Measurements from ENCODE around the gene PXDN. TPM values are rescaled to one million over a fixed set of nuclear protein-coding genes. Genes with fewer than 3 reads are reported as not detected.
"Not testable (repeated sequence)": the region's sequence is repeated elsewhere in the genome, so short reads cannot be mapped to it uniquely, and the experiment has no call there.

Gene PXDN
- total and polyA plus RNA-seq, 5 donors from 2014 or later = 0.79 TPM; not detected in 4

DNA sequence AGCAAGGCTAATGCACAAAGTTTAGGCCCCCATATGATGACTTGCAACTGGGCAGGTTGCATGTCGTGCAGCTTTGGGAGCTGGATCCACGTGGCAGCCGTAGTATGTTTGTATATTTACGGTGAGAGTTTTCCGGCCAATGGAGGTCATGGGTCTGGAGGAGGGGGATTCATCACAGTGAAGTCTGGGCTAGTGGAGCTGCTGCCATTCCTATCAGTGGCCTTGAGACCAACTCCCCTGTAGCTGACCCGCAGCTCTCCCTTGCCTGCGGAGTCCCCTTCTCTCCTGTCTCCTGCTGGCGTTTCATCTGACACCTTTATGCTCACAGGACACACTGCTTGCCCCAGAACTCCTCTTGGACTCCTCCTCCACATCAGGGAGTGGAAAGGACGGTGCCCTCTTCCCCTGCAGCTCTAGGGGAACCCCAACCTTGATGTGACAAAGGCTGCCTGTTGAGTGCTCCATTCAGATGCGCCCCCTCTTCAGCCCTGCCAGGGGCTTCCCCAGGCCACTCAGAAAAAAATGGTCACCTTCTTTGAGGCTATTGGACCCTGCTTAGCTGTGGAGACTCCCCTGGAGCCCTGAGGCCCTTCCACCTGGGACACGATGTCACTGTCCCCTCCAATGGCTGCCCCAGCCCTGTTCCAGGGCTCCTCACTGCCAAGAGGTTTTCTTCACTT, 121.7 kb downstream of the PXDN start:
- no peak for DNase-seq
- Histone ChIP-seq H3K36me3 (ENCODE audit: control insufficient read depth, insufficient read depth, low read length) (no peaks in the 10 kb centered on the region), H3K4me3 (ENCODE audit: low read depth, low read length) (no peak overlapping the region), H3K4me1 (ENCODE audit: control insufficient read depth, insufficient read depth, low read length, poor library complexity, severe bottlenecking) (no peaks in the 10 kb centered on the region), H3K9me3 (ENCODE audit: control insufficient read depth in 2 of 2, low read length in 2 of 2) (no peaks in the 10 kb centered on the region), H3K27me3 (ENCODE audit: control insufficient read depth, insufficient read depth, low read length) (no peaks in the 10 kb centered on the region), H3K27ac (ENCODE audit: insufficient read depth, low read length, poor library complexity, severe bottlenecking) (no peak overlapping the region)
- no peak for ATAC-seq (ENCODE audit: low read depth in 2 of 2)
- no peaks in the 10 kb centered on the region for H3K27me3 Mint-ChIP-seq
- H3K36me3 Mint-ChIP-seq = no peaks in the 10 kb centered on the region
- no peak overlapping the region for H3K27ac Mint-ChIP-seq
- H3K9me3 Mint-ChIP-seq = peaks cover 0 to 2% (median 0%) of the 10 kb centered on the region in 7 donors
- H3K4me1 Mint-ChIP-seq = no peaks in the 10 kb centered on the region
- no peak overlapping the region for H3K4me3 Mint-ChIP-seq

DNA sequence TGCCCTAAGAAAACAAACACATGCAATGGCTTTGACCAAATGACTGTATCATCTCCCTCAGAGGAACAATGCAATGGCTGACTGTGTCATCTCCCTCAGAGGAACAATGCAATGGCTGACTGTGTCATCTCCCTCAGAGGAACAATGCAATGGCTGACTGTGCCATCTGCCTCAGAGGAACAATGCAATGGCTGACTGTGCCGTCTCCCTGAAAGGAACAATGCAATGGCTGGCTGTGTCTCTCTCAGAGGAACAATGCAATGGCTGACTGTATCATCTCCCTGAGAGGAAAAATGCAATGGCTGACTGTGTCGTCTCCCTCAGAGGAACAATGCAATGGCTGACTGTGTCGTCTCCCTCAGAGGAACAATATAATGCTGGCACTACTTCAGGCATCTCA, 122.3 kb downstream of the PXDN start:
- H3K4me3 Mint-ChIP-seq; H3K27ac ChIP-seq (ENCODE audit: insufficient read depth, low read length, poor library complexity, severe bottlenecking); H3K4me1 ChIP-seq (ENCODE audit: control insufficient read depth, insufficient read depth, low read length, poor library complexity, severe bottlenecking); H3K9me3 Mint-ChIP-seq; H3K27me3 Mint-ChIP-seq; DNase-seq; H3K9me3 ChIP-seq (ENCODE audit: control insufficient read depth in 2 of 2, low read length in 2 of 2); H3K27ac Mint-ChIP-seq; ATAC-seq (ENCODE audit: low read depth in 2 of 2); H3K27me3 ChIP-seq (ENCODE audit: control insufficient read depth, insufficient read depth, low read length); H3K4me3 ChIP-seq (ENCODE audit: low read depth, low read length); H3K4me1 Mint-ChIP-seq; H3K36me3 ChIP-seq (ENCODE audit: control insufficient read depth, insufficient read depth, low read length); H3K36me3 Mint-ChIP-seq: not testable (repeated sequence)

DNA sequence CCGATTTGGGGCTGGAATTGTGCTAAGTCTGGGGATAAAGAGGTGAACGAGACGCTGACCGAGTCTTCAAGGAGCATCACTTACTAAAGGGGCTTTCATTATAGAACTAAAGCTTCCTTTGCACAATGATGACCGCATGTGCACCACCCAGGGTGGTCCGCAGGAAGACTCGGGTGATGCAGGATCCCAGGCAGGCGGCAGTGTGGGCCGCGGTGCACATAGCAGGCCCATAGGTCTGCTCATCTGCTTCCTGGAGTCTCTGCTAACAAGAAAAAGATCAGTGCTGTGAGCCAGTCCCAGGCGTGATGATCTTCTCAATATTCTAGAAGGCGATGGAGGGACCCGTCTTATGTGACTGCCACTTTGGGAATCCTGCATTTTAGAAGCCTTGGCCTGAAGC, 122.8 kb downstream of the PXDN start:
- Histone ChIP-seq H3K36me3 (ENCODE audit: control insufficient read depth, insufficient read depth, low read length) (no peaks in the 10 kb centered on the region), H3K27me3 (ENCODE audit: control insufficient read depth, insufficient read depth, low read length) (no peaks in the 10 kb centered on the region), H3K4me3 (ENCODE audit: low read depth, low read length) (no peak overlapping the region), H3K9me3 (ENCODE audit: control insufficient read depth in 2 of 2, low read length in 2 of 2) (no peaks in the 10 kb centered on the region), H3K4me1 (ENCODE audit: control insufficient read depth, insufficient read depth, low read length, poor library complexity, severe bottlenecking) (no peaks in the 10 kb centered on the region), H3K27ac (ENCODE audit: insufficient read depth, low read length, poor library complexity, severe bottlenecking) (no peak overlapping the region)
- DNase-seq (no peak), ATAC-seq (ENCODE audit: low read depth in 2 of 2) (no peak)
- H3K4me3 Mint-ChIP-seq = no peak overlapping the region
- H3K4me1 Mint-ChIP-seq = no peaks in the 10 kb centered on the region
- H3K27ac Mint-ChIP-seq = no peak overlapping the region
- peaks cover 0 to 2% (median 0%) of the 10 kb centered on the region in 7 donors for H3K9me3 Mint-ChIP-seq
- H3K36me3 Mint-ChIP-seq = no peaks in the 10 kb centered on the region
- no peaks in the 10 kb centered on the region for H3K27me3 Mint-ChIP-seq

DNA sequence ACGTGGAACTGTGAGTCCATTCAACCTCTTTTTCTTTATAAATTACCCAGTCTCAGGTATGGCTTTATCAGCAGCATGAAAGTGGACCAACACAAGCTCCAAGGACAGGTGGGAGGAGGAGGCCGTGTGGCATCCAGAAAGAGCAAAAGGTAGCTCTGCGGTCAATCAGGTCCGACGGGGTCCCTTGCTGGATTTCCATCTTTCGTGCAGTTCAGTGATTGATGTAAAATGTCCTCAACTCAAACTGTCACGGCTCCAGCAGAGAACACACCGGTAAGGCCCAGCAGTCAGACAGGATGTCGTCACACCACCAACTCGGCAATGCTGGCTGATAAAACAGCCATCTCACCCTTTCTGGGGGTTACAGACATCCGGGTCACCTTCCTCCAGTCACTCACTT, 123.3 kb downstream of the PXDN start:
- no peak overlapping the region for H3K27ac Mint-ChIP-seq
- Histone ChIP-seq H3K27me3 (ENCODE audit: control insufficient read depth, insufficient read depth, low read length) (no peaks in the 10 kb centered on the region), H3K9me3 (ENCODE audit: control insufficient read depth in 2 of 2, low read length in 2 of 2) (no peaks in the 10 kb centered on the region), H3K4me3 (ENCODE audit: low read depth, low read length) (no peak overlapping the region), H3K36me3 (ENCODE audit: control insufficient read depth, insufficient read depth, low read length) (no peaks in the 10 kb centered on the region), H3K4me1 (ENCODE audit: control insufficient read depth, insufficient read depth, low read length, poor library complexity, severe bottlenecking) (no peaks in the 10 kb centered on the region), H3K27ac (ENCODE audit: insufficient read depth, low read length, poor library complexity, severe bottlenecking) (no peak overlapping the region)
- H3K4me1 Mint-ChIP-seq = no peaks in the 10 kb centered on the region
- ATAC-seq (ENCODE audit: low read depth in 2 of 2) (no peak), DNase-seq (no peak)
- H3K36me3 Mint-ChIP-seq = no peaks in the 10 kb centered on the region
- no peaks in the 10 kb centered on the region for H3K27me3 Mint-ChIP-seq
- peaks cover 0 to 2% (median 0%) of the 10 kb centered on the region in 7 donors for H3K9me3 Mint-ChIP-seq
- H3K4me3 Mint-ChIP-seq = peak overlapping the region in 1 of 4 donors; percentile 4

DNA sequence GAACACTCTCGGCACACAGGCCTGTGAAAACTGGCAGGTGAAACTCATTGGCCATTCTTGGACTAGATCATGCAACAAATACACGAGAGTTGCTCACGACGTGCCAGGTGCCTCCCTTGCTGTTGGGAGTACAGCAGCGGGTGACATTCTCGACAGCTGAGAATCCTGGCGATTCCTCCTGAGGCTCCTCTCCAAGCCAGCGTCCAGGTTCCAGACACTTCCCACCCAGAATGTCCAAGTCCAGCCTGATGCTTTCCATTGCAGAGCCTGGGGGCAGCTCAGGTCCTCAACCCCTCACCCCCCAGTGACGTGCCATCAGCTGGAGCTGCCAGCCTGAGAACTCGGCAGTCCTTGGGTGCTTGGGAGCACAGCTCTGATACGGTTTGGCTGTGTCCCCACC, 124.2 kb downstream of the PXDN start:
- H3K4me1 Mint-ChIP-seq = no peaks in the 10 kb centered on the region
- H3K36me3 Mint-ChIP-seq = no peaks in the 10 kb centered on the region
- H3K9me3 Mint-ChIP-seq = peaks cover 0 to 2% (median 0%) of the 10 kb centered on the region in 7 donors

DNA sequence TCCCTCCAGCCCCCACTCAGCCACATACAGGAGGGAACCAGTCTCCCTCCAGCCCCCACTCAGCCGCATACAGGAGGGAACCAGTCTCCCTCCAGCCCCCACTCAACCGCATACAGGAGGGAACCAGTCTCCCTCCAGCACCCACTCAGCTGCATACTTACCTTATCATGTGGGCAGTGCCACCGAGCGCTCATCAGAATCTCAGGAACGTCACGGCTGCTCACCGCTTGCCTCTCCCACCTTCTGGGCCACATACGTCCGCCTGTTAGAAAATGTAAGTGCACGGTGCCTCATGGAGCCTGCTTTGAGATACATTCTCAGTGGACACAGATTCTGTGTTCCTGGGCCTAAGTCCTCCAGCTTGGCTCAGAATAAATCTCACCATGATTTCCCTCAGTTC, 124.8 kb downstream of the PXDN start:
- H3K27me3 ChIP-seq (ENCODE audit: control insufficient read depth, insufficient read depth, low read length) = no peaks in the 10 kb centered on the region
- H3K4me1 ChIP-seq (ENCODE audit: control insufficient read depth, insufficient read depth, low read length, poor library complexity, severe bottlenecking) = no peaks in the 10 kb centered on the region
- H3K4me3 ChIP-seq (ENCODE audit: low read depth, low read length) = no peak overlapping the region
- H3K27ac ChIP-seq (ENCODE audit: insufficient read depth, low read length, poor library complexity, severe bottlenecking) = no peak overlapping the region
- no peaks in the 10 kb centered on the region for H3K4me1 Mint-ChIP-seq
- no peak overlapping the region for H3K27ac Mint-ChIP-seq
- no peak for ATAC-seq (ENCODE audit: low read depth in 2 of 2)
- H3K4me3 Mint-ChIP-seq = no peak overlapping the region
- no peaks in the 10 kb centered on the region for H3K27me3 Mint-ChIP-seq
- H3K9me3 Mint-ChIP-seq = peaks cover 0 to 2% (median 0%) of the 10 kb centered on the region in 7 donors
- DNase-seq = no peak
- H3K9me3 ChIP-seq (ENCODE audit: control insufficient read depth in 2 of 2, low read length in 2 of 2) = no peaks in the 10 kb centered on the region
- no peaks in the 10 kb centered on the region for H3K36me3 ChIP-seq (ENCODE audit: control insufficient read depth, insufficient read depth, low read length)
- no peaks in the 10 kb centered on the region for H3K36me3 Mint-ChIP-seq

More for the DNA sequence above, 124.2 kb downstream of the PXDN start:
- Mint-ChIP-seq H3K27ac (no peak overlapping the region), H3K27me3 (no peaks in the 10 kb centered on the region), H3K4me3 (no peak overlapping the region)
- Histone ChIP-seq H3K36me3 (ENCODE audit: control insufficient read depth, insufficient read depth, low read length) (no peaks in the 10 kb centered on the region), H3K27me3 (ENCODE audit: control insufficient read depth, insufficient read depth, low read length) (no peaks in the 10 kb centered on the region), H3K4me3 (ENCODE audit: low read depth, low read length) (no peak overlapping the region), H3K4me1 (ENCODE audit: control insufficient read depth, insufficient read depth, low read length, poor library complexity, severe bottlenecking) (no peaks in the 10 kb centered on the region), H3K27ac (ENCODE audit: insufficient read depth, low read length, poor library complexity, severe bottlenecking) (no peak overlapping the region), H3K9me3 (ENCODE audit: control insufficient read depth in 2 of 2, low read length in 2 of 2) (no peaks in the 10 kb centered on the region)
- ATAC-seq (ENCODE audit: low read depth in 2 of 2) = no peak
- no peak for DNase-seq

DNA sequence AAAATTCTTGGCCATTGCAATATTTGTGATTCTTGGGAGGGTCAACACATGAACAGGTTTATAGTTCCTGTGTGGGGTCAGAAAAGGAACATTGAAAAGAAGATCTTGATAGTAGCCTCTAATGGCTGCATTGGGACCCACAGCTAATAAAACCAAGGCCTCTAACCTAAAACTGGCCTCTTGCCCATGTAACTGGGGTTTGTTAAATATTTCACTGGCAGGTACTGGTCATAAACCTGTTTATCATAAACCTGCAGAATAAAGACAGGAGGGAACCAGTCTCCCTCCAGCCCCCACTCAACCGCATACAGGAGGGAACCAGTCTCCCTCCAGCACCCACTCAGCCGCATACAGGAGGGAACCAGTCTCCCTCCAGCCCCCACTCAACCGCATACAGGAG, 125.3 kb downstream of the PXDN start:
- no peak for ATAC-seq (ENCODE audit: low read depth in 2 of 2)
- Histone ChIP-seq H3K36me3 (ENCODE audit: control insufficient read depth, insufficient read depth, low read length) (no peaks in the 10 kb centered on the region), H3K27me3 (ENCODE audit: control insufficient read depth, insufficient read depth, low read length) (no peaks in the 10 kb centered on the region), H3K9me3 (ENCODE audit: control insufficient read depth in 2 of 2, low read length in 2 of 2) (no peaks in the 10 kb centered on the region), H3K4me1 (ENCODE audit: control insufficient read depth, insufficient read depth, low read length, poor library complexity, severe bottlenecking) (no peaks in the 10 kb centered on the region), H3K4me3 (ENCODE audit: low read depth, low read length) (no peak overlapping the region), H3K27ac (ENCODE audit: insufficient read depth, low read length, poor library complexity, severe bottlenecking) (no peak overlapping the region)
- Mint-ChIP-seq H3K27ac (no peak overlapping the region), H3K36me3 (no peaks in the 10 kb centered on the region), H3K4me3 (no peak overlapping the region), H3K4me1 (no peaks in the 10 kb centered on the region), H3K9me3 (peaks cover 0 to 2% (median 0%) of the 10 kb centered on the region in 7 donors), H3K27me3 (no peaks in the 10 kb centered on the region)
- DNase-seq = no peak

DNA sequence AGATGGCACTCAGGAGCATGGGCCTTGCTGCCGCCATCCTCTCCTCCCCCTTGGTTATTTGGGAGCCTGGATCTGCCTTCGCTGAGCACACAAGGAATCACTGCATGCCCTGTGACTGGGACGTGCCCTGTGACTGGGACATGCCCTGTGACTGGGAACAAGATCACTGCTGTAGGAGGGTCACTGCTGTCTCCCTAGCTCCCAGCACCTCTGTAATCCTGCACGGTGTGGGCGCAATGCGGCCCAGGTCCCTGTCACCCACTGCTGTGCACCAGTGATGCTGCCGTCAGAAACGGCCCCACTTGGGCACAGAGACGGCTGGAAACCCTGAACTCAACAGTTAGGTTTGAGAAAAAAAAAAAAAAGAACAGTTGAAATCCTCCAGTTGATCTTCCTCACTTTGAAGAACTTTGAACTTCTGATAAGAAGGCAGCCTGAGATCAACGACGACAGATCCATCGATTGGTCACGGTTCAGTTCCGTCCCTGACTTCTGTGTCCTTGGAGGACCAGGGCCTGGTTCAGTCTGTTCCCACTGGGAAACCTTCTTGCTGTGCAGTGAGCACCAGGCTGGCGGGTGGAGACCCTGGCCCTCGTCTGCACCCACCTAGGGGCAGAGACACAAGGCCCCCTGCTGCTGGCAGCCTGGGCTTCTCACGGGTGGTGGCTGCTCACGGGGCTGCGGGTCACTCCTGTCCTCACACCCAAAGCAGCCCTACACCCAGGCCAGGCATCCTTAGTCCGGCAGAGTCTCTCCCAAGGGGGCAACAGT, 125.9 kb downstream of the PXDN start:
- H3K27ac ChIP-seq (ENCODE audit: insufficient read depth, low read length, poor library complexity, severe bottlenecking) = no peak overlapping the region
- no peaks in the 10 kb centered on the region for H3K4me1 ChIP-seq (ENCODE audit: control insufficient read depth, insufficient read depth, low read length, poor library complexity, severe bottlenecking)
- H3K27me3 ChIP-seq (ENCODE audit: control insufficient read depth, insufficient read depth, low read length) = no peaks in the 10 kb centered on the region
- H3K27me3 Mint-ChIP-seq = no peaks in the 10 kb centered on the region
- H3K4me3 ChIP-seq (ENCODE audit: low read depth, low read length) = no peak overlapping the region
- no peaks in the 10 kb centered on the region for H3K9me3 ChIP-seq (ENCODE audit: control insufficient read depth in 2 of 2, low read length in 2 of 2)
- H3K36me3 ChIP-seq (ENCODE audit: control insufficient read depth, insufficient read depth, low read length) = no peaks in the 10 kb centered on the region
- DNase-seq = no peak
- H3K27ac Mint-ChIP-seq = no peak overlapping the region
- H3K4me1 Mint-ChIP-seq = no peaks in the 10 kb centered on the region
- no peak for ATAC-seq (ENCODE audit: low read depth in 2 of 2)
- H3K36me3 Mint-ChIP-seq = no peaks in the 10 kb centered on the region
- no peak overlapping the region for H3K4me3 Mint-ChIP-seq
- H3K9me3 Mint-ChIP-seq = peaks cover 0 to 2% (median 0%) of the 10 kb centered on the region in 7 donors
